Neural cell (in vitro differentiated cells): ENCODE data around the gene POLR2J3.
"Not testable (repeated sequence)": the region's sequence is repeated elsewhere in the genome, so short reads cannot be mapped to it uniquely, and the experiment has no call there.

ENCODE experiments used
- CTCF ChIP-seq: fragments of 450-650 bp; IDR thresholded peaks from 2 replicates; pipeline ENCODE4 v1.5.1; 2014; ENCODE audit warnings: antibody characterized with exemption, mild to moderate bottlenecking, moderate library complexity; ENCODE audit not compliant: poor library complexity, severe bottlenecking
- EP300 ChIP-seq: fragments of 450-650 bp; conservative IDR thresholded peaks from 2 replicates; pipeline ENCODE4 v1.6.1; 2014; ENCODE audit warnings: antibody characterized with exemption, mild to moderate bottlenecking, moderate library complexity; ENCODE audit not compliant: poor library complexity, severe bottlenecking
- EZH2 ChIP-seq: fragments of 200-600, 300-800 bp; shearing (Covaris generic), sonication (generic); IDR thresholded peaks from 2 replicates; pipeline ENCODE4 v1.6.1; 2014; ENCODE audit warnings: antibody characterized with exemption, low read length, borderline replicate concordance, mild to moderate bottlenecking; ENCODE audit not compliant: insufficient read depth, poor library complexity, severe bottlenecking
- POLR2AphosphoS5 ChIP-seq: IDR thresholded peaks from 2 replicates; pipeline ENCODE4 v1.6.1; 2012
- RAD21 ChIP-seq: fragments of 450-650 bp; conservative IDR thresholded peaks from 2 replicates; pipeline ENCODE4 v1.6.1; 2014; ENCODE audit warnings: antibody characterized with exemption, mild to moderate bottlenecking, moderate library complexity
- REST ChIP-seq: IDR thresholded peaks from 2 replicates; pipeline ENCODE4 v1.6.1; 2012; ENCODE audit warnings: borderline replicate concordance
- TAF1 ChIP-seq: IDR thresholded peaks from 2 replicates; pipeline ENCODE4 v1.6.1; 2012; ENCODE audit warnings: low read depth

GRCh38 chr7:102576363-102576762 is 4.0 kb upstream of the POLR2J3 start:
- TF ChIP-seq CTCF, REST, EP300, RAD21, POLR2AphosphoS5, TAF1, EZH2: not testable (repeated sequence)
